Tibial nerve (tissue), 4 donors: ENCODE measurements around the gene RETREG3.

Experiments used
- EP300 ChIP-seq, 2 donors: sonication (generic); formaldehyde crosslinking; IDR thresholded peaks; one replicate each; pipeline ENCODE4 v1.6.1; 2017; ENCODE audit warnings: antibody characterized with exemption in 2 of 2, mild to moderate bottlenecking in 1 of 2
- POLR2A ChIP-seq, 2 donors: fragments of 450-650 bp; IDR thresholded peaks; one replicate each; pipeline ENCODE4 v1.6.1; 2017; ENCODE audit warnings: antibody characterized with exemption in 2 of 2, mild to moderate bottlenecking in 2 of 2, moderate library complexity in 2 of 2
- TF ChIP-seq, protein P1 (sequence below), 5 experiments: fragments of 200-600 bp in 3 of 5; fragments of 450-650 bp in 2 of 5; sonication (generic) in 3 of 5; IDR thresholded peaks; one replicate each; pipeline ENCODE4 v1.5.1; 2016 to 2019; ENCODE audit warnings: antibody characterized with exemption in 5 of 5, mild to moderate bottlenecking in 3 of 5, moderate library complexity in 2 of 5

DNA sequence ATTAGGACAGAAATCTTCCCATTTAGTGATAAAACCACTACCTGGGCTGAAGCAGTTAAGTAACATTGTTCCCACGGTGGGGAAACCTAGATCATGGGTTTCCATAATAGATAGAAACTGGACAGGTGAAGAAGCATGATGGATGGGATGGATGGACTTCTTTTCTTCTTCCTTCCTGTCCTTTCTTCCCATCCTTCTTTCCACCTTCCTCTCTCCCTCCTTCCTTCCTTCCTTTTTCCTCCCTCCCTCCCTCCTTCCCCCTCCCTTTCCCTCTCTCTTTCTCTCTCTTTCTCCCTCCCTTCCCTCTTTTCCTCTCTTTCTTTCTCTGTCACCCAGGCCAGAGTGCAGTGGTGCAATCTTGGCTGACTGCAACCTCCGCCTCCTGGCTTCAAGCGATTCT lies 34.7 kb downstream of the RETREG3 start:
- TF ChIP-seq, protein P1, sequence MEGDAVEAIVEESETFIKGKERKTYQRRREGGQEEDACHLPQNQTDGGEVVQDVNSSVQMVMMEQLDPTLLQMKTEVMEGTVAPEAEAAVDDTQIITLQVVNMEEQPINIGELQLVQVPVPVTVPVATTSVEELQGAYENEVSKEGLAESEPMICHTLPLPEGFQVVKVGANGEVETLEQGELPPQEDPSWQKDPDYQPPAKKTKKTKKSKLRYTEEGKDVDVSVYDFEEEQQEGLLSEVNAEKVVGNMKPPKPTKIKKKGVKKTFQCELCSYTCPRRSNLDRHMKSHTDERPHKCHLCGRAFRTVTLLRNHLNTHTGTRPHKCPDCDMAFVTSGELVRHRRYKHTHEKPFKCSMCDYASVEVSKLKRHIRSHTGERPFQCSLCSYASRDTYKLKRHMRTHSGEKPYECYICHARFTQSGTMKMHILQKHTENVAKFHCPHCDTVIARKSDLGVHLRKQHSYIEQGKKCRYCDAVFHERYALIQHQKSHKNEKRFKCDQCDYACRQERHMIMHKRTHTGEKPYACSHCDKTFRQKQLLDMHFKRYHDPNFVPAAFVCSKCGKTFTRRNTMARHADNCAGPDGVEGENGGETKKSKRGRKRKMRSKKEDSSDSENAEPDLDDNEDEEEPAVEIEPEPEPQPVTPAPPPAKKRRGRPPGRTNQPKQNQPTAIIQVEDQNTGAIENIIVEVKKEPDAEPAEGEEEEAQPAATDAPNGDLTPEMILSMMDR (IDR thresholded peaks at IDR 0.05), result no peak
- TF ChIP-seq EP300 (IDR thresholded peaks at IDR 0.05), result no peak
- no peak for TF ChIP-seq POLR2A (IDR thresholded peaks at IDR 0.05)
